Measurements from ENCODE around the gene FOXP1. TPM values are rescaled to one million over a fixed set of nuclear protein-coding genes. Genes with fewer than 3 reads are reported as not detected.
A peak's percentile ranks its signal among the peaks of the same experiment; 100 is the strongest.

The FOXP1 gene
- total RNA-seq, 1 experiment from 2014 or later, result 75.3 TPM

DNA sequence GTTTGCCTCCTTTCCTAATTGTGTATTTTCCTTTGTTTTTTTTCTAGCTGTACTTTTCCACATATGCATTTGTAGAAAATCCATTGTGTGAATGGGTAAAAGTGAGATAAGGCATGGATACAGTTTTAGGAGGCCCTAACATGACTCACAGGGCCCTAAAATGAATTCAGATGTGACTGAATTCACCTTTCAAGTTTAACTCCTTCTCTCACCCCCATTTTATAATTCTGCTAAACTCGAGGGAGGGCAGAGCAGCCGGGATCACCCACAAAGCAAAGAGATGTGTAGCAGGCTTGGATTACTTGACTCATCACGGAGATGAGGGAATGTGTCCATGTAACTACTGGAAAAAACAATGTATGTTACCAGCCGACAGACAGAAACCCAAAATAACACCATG lies 59.9 kb downstream of the FOXP1 start:
- no peak overlapping the region for H3K4me2 ChIP-seq (ENCODE audit: insufficient read depth, insufficient read length, low read length)
- H2BK15ac ChIP-seq (ENCODE audit: low read depth, low read length), result no peak overlapping the region
- H3K36me3 Mint-ChIP-seq (ENCODE audit: insufficient read depth in 1 of 3, low read depth in 3 of 3), result no peaks in the 10 kb centered on the region
- H3K56ac ChIP-seq (ENCODE audit: insufficient read length, low read depth, low read length), result no peak overlapping the region
- no peak overlapping the region for H4K5ac ChIP-seq (ENCODE audit: insufficient read length, low read depth, low read length)
- no peaks in the 10 kb centered on the region for H3K23me2 ChIP-seq (ENCODE audit: insufficient read length, low read depth, low read length, poor library complexity, severe bottlenecking)
- H3K27me3 ChIP-seq (ENCODE audit: insufficient read depth, low read length), result no peaks in the 10 kb centered on the region
- H3K27ac ChIP-seq (ENCODE audit: insufficient read length, low read depth, low read length), result no peak overlapping the region
- no peak overlapping the region for H2BK20ac ChIP-seq (ENCODE audit: low read depth, low read length, poor library complexity, severe bottlenecking)
- H3K4me1 Mint-ChIP-seq, result peaks cover 27 to 28% of the 10 kb centered on the region in 2 experiments
- no peak overlapping the region for H3K4ac ChIP-seq (ENCODE audit: low read depth, low read length)
- no peak overlapping the region for H4K8ac ChIP-seq (replicated peaks; ENCODE audit: insufficient read length, low read depth, low read length)
- H3K18ac ChIP-seq (ENCODE audit: insufficient read length, low read depth, low read length), result no peak overlapping the region
- H3K79me1 ChIP-seq (ENCODE audit: insufficient read depth, low read depth, low read length, poor library complexity, severe bottlenecking), result no peaks in the 10 kb centered on the region
- H2AFZ ChIP-seq (ENCODE audit: low read length), result no peak overlapping the region
- WGBS (ENCODE audit: extremely low coverage, insufficient read length, low lambda C conversion rate), result no CpG with 5 or more reads among the region's 4 CpGs
- H3K27me3 Mint-ChIP-seq (ENCODE audit: low read depth), result no peaks in the 10 kb centered on the region
- H3K27ac Mint-ChIP-seq, result peak overlapping the region in 1 of 3 experiments; percentile 46; a peak in 2 of 7 replicates
- no peak overlapping the region for H3K14ac ChIP-seq (ENCODE audit: insufficient read depth, low read length)
- H3T11ph ChIP-seq (ENCODE audit: low read length), result no peak overlapping the region
- no peak overlapping the region for H3K23ac ChIP-seq (ENCODE audit: insufficient read length, low read depth, low read length)
- H4K91ac ChIP-seq (ENCODE audit: insufficient read length, low read depth, low read length), result no peak overlapping the region
- TF ChIP-seq, protein P1, sequence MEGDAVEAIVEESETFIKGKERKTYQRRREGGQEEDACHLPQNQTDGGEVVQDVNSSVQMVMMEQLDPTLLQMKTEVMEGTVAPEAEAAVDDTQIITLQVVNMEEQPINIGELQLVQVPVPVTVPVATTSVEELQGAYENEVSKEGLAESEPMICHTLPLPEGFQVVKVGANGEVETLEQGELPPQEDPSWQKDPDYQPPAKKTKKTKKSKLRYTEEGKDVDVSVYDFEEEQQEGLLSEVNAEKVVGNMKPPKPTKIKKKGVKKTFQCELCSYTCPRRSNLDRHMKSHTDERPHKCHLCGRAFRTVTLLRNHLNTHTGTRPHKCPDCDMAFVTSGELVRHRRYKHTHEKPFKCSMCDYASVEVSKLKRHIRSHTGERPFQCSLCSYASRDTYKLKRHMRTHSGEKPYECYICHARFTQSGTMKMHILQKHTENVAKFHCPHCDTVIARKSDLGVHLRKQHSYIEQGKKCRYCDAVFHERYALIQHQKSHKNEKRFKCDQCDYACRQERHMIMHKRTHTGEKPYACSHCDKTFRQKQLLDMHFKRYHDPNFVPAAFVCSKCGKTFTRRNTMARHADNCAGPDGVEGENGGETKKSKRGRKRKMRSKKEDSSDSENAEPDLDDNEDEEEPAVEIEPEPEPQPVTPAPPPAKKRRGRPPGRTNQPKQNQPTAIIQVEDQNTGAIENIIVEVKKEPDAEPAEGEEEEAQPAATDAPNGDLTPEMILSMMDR (conservative IDR thresholded peaks at IDR 0.05), result no peak
- H2BK12ac ChIP-seq (ENCODE audit: insufficient read length, low read depth, low read length), result no peak overlapping the region
- H3K9me3 Mint-ChIP-seq, result no peaks in the 10 kb centered on the region
- no peak overlapping the region for H3K9ac ChIP-seq (ENCODE audit: extremely low read depth, insufficient read length, low read length)
- H3K4me3 Mint-ChIP-seq, result no peak overlapping the region
- no peaks in the 10 kb centered on the region for H3K9me3 ChIP-seq (ENCODE audit: control insufficient read depth, low read depth, low read length)
- H2BK5ac ChIP-seq (ENCODE audit: insufficient read length, low read length), result no peak overlapping the region
- no peaks in the 10 kb centered on the region for H3K79me2 ChIP-seq (ENCODE audit: insufficient read depth, low read length)
- peaks cover 3% of the 10 kb centered on the region for H4K20me1 ChIP-seq (ENCODE audit: control insufficient read depth, insufficient read depth, insufficient read length)
- no peak overlapping the region for H2BK120ac ChIP-seq (ENCODE audit: low read depth, low read length, poor library complexity, severe bottlenecking)
- H2AK5ac ChIP-seq (ENCODE audit: insufficient read length, low read length), result no peak overlapping the region
- DNase-seq, result no peak
- H3K4me1 ChIP-seq (ENCODE audit: insufficient read depth, low read length), result peaks cover 8% of the 10 kb centered on the region

Data from H9 (cell line).